ENCODE data around the gene AEBP2.
A peak's percentile ranks its signal among the peaks of the same experiment; 100 is the strongest.

AEBP2 gene

GRCh38 chr12:19454837-19455236 is 15.5 kb downstream of the AEBP2 start:
- Histone ChIP-seq H3F3A (ENCODE audit: insufficient read depth) (no peaks in the 10 kb centered on the region), H4K20me1 (ENCODE audit: low read depth, low read length) (peaks cover 29% of the 10 kb centered on the region; the same call in 1 of the 2 replicates), H3K27ac (ENCODE audit: low read depth, low read length) (no peak overlapping the region), H3K36me3 (ENCODE audit: low read length) (no peaks in the 10 kb centered on the region), H3K9me3 (ENCODE audit: insufficient read depth, low read length) (no peaks in the 10 kb centered on the region), H2AFZ (ENCODE audit: low read depth, low read length, severe bottlenecking) (no peak overlapping the region), H3K79me2 (ENCODE audit: insufficient read depth, low read length) (peaks cover 100% of the 10 kb centered on the region), H3K9ac (ENCODE audit: low read length) (no peak overlapping the region), H3K4me2 (ENCODE audit: low read depth, low read length, poor library complexity, severe bottlenecking) (no peak overlapping the region), H3K9me2 (replicated peaks; ENCODE audit: insufficient read depth, low read length) (no peaks in the 10 kb centered on the region), H3K4me3 (ENCODE audit: insufficient read depth, low read length, poor library complexity, severe bottlenecking) (no peak overlapping the region), H3K27me3 (ENCODE audit: low read length) (no peaks in the 10 kb centered on the region)
- TF ChIP-seq CTCF (IDR thresholded peaks at IDR 0.05; ENCODE audit: insufficient read depth, low read length, poor library complexity, severe bottlenecking) (no peak), EZH2phosphoT487 (conservative IDR thresholded peaks at IDR 0.05; ENCODE audit: low read length) (no peak)

GRCh38 chr12:19456176-19456575 is 16.9 kb downstream of the AEBP2 start:
- TF ChIP-seq CTCF (IDR thresholded peaks at IDR 0.05; ENCODE audit: insufficient read depth, low read length, poor library complexity, severe bottlenecking), result no peak
- no peak for TF ChIP-seq EZH2phosphoT487 (conservative IDR thresholded peaks at IDR 0.05; ENCODE audit: low read length)
- no peaks in the 10 kb centered on the region for H3K9me3 ChIP-seq (ENCODE audit: insufficient read depth, low read length)
- no peak overlapping the region for H3K27ac ChIP-seq (ENCODE audit: low read depth, low read length)
- H3K9ac ChIP-seq (ENCODE audit: low read length), result no peak overlapping the region
- H4K20me1 ChIP-seq (ENCODE audit: low read depth, low read length), result peaks cover 19% of the 10 kb centered on the region; the same call in 1 of the 2 replicates
- H3K79me2 ChIP-seq (ENCODE audit: insufficient read depth, low read length), result peaks cover 99% of the 10 kb centered on the region
- no peak overlapping the region for H3K4me3 ChIP-seq (ENCODE audit: insufficient read depth, low read length, poor library complexity, severe bottlenecking)
- H3K36me3 ChIP-seq (ENCODE audit: low read length), result no peaks in the 10 kb centered on the region
- no peaks in the 10 kb centered on the region for H3K27me3 ChIP-seq (ENCODE audit: low read length)
- H2AFZ ChIP-seq (ENCODE audit: low read depth, low read length, severe bottlenecking), result no peak overlapping the region
- H3K9me2 ChIP-seq (replicated peaks; ENCODE audit: insufficient read depth, low read length), result no peaks in the 10 kb centered on the region
- H3K4me2 ChIP-seq (ENCODE audit: low read depth, low read length, poor library complexity, severe bottlenecking), result no peak overlapping the region
- H3F3A ChIP-seq (ENCODE audit: insufficient read depth), result no peaks in the 10 kb centered on the region

GRCh38 chr12:19457561-19457960 is 18.3 kb downstream of the AEBP2 start:
- Histone ChIP-seq H3K79me2 (ENCODE audit: insufficient read depth, low read length) (peaks cover 99% of the 10 kb centered on the region), H4K20me1 (ENCODE audit: low read depth, low read length) (peaks cover 23% of the 10 kb centered on the region; the same call in 1 of the 2 replicates), H3K27me3 (ENCODE audit: low read length) (no peaks in the 10 kb centered on the region), H3K27ac (ENCODE audit: low read depth, low read length) (no peak overlapping the region), H3K9ac (ENCODE audit: low read length) (no peak overlapping the region), H2AFZ (ENCODE audit: low read depth, low read length, severe bottlenecking) (no peak overlapping the region), H3F3A (ENCODE audit: insufficient read depth) (no peaks in the 10 kb centered on the region), H3K4me3 (ENCODE audit: insufficient read depth, low read length, poor library complexity, severe bottlenecking) (no peak overlapping the region), H3K36me3 (ENCODE audit: low read length) (peaks cover 4% of the 10 kb centered on the region; the same call in 1 of the 2 replicates), H3K9me3 (ENCODE audit: insufficient read depth, low read length) (no peaks in the 10 kb centered on the region), H3K9me2 (replicated peaks; ENCODE audit: insufficient read depth, low read length) (no peaks in the 10 kb centered on the region), H3K4me2 (ENCODE audit: low read depth, low read length, poor library complexity, severe bottlenecking) (peak overlapping the region; percentile 14)
- TF ChIP-seq CTCF (IDR thresholded peaks at IDR 0.05; ENCODE audit: insufficient read depth, low read length, poor library complexity, severe bottlenecking), result no peak
- TF ChIP-seq EZH2phosphoT487 (conservative IDR thresholded peaks at IDR 0.05; ENCODE audit: low read length), result no peak
